GM19193 (cell line): ENCODE data around the gene ITGB2.

ENCODE experiments used
- POLR2A ChIP-seq: IDR thresholded peaks from 4 replicates; pipeline ENCODE4 v1.6.1; 2011; ENCODE audit not compliant: insufficient read depth, insufficient read length; ENCODE audit errors: extremely low read depth

Gene ITGB2

DNA sequence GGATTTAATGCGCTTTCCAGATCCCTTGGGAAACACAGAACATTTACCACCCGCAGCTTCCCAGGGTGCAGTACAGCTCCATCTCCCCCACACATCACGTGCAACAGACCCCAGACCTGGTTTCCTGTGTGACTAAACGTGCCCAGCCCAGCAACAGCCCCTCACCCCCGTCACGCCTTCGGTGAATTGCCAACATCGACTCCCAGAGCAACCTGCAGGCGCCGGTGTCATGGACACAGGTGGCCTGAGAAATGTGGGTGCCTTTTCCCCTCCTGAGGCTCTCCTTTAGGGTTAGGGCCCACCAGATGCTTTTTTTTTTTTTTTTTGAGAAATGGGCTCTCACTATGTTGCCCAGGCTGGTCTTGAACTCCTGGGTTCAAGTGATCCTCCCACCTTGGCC is 78.6 kb downstream of the ITGB2 start:
- TF ChIP-seq POLR2A: no peak

DNA sequence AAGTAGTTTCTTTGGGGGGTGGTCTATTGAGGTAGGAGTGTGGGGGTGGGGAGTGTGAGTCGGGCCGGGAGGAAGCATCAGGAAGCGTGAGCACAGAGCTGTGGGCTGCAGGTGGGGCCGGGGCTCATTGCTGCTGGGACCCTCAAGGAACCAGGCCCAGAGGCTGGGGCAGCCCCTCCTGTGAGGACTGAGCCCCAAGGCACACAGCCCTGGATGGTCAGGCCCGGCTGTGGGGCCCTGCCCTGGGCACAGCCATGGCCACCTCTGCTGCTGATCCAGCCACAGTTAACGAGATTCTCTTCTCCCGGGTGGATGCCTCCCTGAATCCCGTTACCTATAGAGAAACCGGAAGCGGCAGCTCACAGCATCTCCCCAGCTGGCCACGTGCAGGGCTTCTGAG is 79.9 kb downstream of the ITGB2 start:
- TF ChIP-seq POLR2A: no peak

DNA sequence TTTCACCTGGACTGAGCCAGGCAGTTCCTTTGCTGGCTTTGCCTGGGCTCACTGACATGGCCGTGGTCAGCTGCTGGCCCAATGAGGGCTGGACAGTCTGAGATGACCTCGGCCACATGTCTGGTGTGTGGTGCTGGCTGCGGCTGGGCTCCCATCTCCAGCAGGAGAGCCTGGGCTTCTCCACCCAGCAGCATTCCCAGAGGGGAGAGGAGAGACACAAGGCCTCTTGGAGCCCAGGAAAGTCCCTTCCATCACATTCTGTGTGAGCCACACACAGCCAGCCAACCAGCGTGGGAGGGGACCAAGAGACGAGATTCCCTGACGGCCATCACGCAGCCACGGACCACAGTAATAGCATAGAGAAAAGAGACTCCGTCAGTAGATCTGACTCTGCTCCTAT is 81.7 kb downstream of the ITGB2 start:
- no peak for TF ChIP-seq POLR2A

DNA sequence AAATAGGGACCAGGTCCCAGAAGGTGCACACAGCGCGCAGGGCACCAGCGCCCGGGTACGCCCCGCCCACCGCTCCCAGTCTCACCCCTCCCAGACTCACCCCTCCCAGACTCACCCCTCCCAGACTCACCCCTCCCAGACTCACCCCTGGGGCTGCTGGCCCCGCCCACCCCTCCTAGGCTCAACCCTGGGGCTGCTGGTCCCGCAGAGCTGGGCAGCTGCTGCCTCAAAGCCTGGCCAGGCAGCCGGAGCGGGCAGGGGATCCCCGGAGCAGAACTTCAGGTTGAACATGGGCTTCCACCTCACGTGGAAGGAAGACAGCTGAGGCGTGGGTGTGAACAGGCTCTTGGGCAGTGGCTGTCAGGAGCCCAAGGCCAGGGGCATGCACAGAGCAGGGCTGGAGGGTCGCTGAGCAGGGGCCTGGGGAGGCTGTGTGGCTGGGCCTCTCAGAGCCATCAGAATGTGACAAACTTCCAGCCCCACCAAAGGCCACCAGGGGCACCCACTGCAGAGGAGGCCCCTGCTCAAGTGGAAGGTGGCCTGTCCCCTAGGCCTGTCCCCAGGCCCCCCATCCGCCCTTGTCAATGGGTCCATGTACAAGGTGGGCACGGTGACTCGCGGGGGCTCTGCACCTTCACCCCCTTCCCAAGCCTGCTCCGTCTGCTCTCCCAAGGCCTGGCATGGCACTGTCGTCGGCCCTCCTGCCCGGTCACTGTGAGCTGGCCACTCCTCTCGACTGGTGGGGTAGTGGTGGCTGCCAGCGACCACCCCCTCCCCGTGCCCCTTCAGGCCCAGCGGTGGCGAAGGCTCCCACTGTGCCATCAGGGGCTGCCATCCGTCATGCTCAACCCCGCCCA is 82.4 kb downstream of the ITGB2 start:
- TF ChIP-seq POLR2A: no peak

DNA sequence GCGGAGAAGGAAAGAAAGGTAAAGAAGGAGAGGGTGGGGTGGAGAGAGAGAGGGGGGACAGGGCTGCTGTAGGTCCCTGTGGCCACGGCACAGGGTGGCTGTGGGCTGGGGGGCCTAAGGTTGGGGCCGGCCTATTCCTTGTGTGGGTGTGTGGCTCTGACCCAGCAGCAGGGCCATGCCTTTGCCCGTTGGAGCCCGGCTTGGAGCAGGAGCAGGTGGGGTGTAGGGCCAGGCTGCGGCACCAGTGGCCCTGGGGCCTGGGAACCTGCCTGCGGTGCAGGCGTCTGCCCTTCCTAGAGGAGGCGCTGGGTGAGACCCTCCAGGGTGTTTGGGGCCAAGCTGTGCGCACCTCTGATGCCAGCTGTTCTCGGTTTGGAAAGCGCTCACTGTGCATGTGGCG is 83.2 kb downstream of the ITGB2 start:
- TF ChIP-seq POLR2A: no peak

DNA sequence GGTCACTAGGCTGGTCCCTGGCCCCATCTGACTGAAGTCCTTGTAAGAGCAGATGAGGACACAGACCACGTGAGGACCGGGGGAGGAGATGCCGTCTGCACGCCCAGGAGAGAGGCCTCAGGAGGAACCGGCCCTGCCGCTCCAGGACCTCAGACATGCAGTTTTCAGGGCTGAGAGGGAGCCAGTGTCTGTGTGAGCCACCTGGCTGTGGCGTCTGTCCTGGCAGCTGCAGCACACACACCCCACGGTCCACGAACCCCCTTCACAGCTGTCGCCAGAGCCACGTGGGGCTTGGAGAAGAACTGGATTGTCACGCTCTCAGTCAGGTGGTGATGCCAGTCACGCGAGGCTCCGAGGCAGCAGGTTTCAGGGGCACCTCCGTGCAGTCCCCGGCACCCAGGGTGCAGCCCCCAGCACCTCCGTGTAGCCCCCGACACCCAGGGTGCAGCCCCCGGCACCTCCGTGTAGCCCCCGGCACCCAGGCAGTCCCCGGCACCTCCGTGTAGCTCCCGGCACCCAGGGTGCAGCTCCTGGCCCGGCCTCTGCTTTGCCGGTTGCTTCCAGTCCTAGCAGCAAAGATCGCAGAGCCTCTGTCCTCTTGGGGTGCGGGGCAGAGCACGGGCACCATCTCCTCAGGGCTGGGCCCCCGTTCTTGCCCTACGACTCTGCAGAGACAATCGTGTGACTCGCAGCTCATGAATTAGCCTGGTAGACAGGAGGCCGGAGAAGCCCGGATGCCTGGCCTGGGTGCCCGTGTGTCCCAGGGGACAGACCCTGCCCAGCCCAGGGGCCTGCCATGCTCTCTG is 83.8 kb downstream of the ITGB2 start:
- TF ChIP-seq POLR2A: no peak

DNA sequence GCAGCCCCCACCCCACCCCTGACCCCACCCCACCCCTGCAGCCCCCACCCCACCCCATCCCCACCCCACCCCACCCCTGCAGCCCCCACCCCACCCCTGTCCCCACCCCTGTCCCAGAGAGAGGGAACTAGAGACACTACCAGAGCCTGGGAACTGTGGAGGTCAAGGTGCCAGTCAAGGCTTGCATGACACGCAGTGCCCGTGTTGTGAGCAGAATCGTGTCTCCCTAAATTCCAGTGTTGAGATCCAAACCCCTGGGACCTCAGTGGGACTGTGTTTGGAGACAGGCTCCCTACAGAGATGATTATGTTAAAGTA is 84.4 kb downstream of the ITGB2 start:
- no peak for TF ChIP-seq POLR2A
